GM10248 (cell line): ENCODE measurements around the gene TBC1D9.

ENCODE experiments used
- CTCF ChIA-PET: fragments of 300-600 bp; sonication (Branson Sonifier 250); formaldehyde crosslinking; extraction: SDS; loops from one replicate; lab custom pipeline; 2021; ENCODE audit warnings: antibody characterized with exemption; lab: Yijun Ruan, JAX
- POLR2A ChIA-PET: fragments of 350-650 bp; sonication (Branson Sonifier 250); formaldehyde crosslinking; extraction: SDS; loops from one replicate; lab custom pipeline; 2020; ENCODE audit warnings: antibody characterized with exemption; lab: Yijun Ruan, JAX
- DNase-seq: peaks from one replicate; pipeline ENCODE4 v3.0.0; 2012; ENCODE audit errors: extremely low spot score
- CTCF ChIP-seq: IDR thresholded peaks from 2 replicates; pipeline ENCODE4 v1.5.1; 2012; ENCODE audit warnings: mild to moderate bottlenecking, low read depth; ENCODE audit errors: extremely low read depth, missing control alignments, control extremely low read depth

Gene TBC1D9

GRCh38 chr4:140621161-140621560 lies 135.0 kb downstream of the TBC1D9 start:
- ChIA-PET CTCF (interaction anchor here (1.3 to 1.5 kb wide), 2 partner anchors 12 to 31 kb away, joined by 3 to 4 read pairs; no protein-coding TSS in a partner anchor), POLR2A (no interaction called here)
- no peak for TF ChIP-seq CTCF
- DNase-seq: no peak

GRCh38 chr4:140617499-140618248 lies 138.5 kb downstream of the TBC1D9 start:
- TF ChIP-seq CTCF: no peak
- DNase-seq: no peak
- ChIA-PET CTCF (interaction anchor here (2.3 kb wide), 1 partner anchor 10 kb away, joined by 6 read pairs; no protein-coding TSS in a partner anchor), POLR2A (no interaction called here)

GRCh38 chr4:140615451-140615850 lies 140.7 kb downstream of the TBC1D9 start:
- POLR2A ChIA-PET: no interaction called here
- no peak for TF ChIP-seq CTCF
- DNase-seq: no peak
- CTCF ChIA-PET: no interaction called here

GRCh38 chr4:140612357-140612756 lies 143.8 kb downstream of the TBC1D9 start:
- POLR2A ChIA-PET: no interaction called here
- no peak for TF ChIP-seq CTCF
- CTCF ChIA-PET: interaction anchor here (6.3 kb wide), 1 partner anchor 253 kb away, joined by 65 read pairs; no protein-coding TSS in a partner anchor
- DNase-seq: no peak

- TF ChIP-seq CTCF: no peak
- POLR2A ChIA-PET: no interaction called here
- CTCF ChIA-PET: interaction anchor here (6.3 kb wide), 1 partner anchor 252 kb away, joined by 65 read pairs; no protein-coding TSS in a partner anchor
- no peak for DNase-seq
These were observed 144.3 kb downstream of the TBC1D9 start for GRCh38 chr4:140611854-140612253.

GRCh38 chr4:140609548-140610425 lies 146.4 kb downstream of the TBC1D9 start:
- CTCF ChIA-PET: interaction anchor here (0.6 to 6.3 kb wide), 26 partner anchors 9 to 954 kb away, joined by 3 to 65 read pairs (median 4); partner anchors contain the start of genes ELMOD2 and SCOC
- TF ChIP-seq CTCF: peak; percentile 45
- peak; percentile 66 for DNase-seq
- POLR2A ChIA-PET: interaction anchor here (0.6 kb wide), 1 partner anchor 250 kb away, joined by 3 read pairs; no protein-coding TSS in a partner anchor
